ENCODE results near the gene ARL4C. TPM values are rescaled to one million over a fixed set of nuclear protein-coding genes. Genes with fewer than 3 reads are reported as not detected.

The ARL4C gene
- total and polyA plus RNA-seq, 2 of the 8 experiments (the other 6 are each of a cell fraction or from before 2014, with no cell fraction given) = 7.0 to 16.9 TPM

DNA sequence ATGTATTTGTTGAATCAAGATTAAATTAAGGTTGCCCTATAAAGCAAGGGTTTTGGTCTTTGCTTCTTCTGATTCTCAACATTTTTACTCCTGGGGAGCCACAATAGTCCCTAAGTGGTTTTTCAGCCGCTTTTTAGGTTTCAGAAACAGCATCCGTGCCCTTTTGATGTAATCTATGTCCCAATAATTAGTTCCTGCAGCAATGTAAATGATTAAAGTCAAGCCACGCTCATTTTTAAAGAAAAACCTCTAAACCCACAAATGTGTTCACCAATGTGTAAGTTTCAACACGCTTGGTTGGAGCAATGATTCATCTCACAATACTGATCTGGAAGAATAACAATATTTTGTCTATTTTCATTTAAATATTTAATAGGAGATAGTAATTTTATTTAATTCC lies 5.6 kb downstream of the ARL4C start:
- H3K36me3 ChIP-seq (ENCODE audit: control insufficient read depth in 2 of 4, insufficient read depth in 4 of 4, low read length in 3 of 4) = no peaks in the 10 kb centered on the region
- H3K14ac ChIP-seq (ENCODE audit: insufficient read length) = no peak overlapping the region
- H3K79me1 ChIP-seq (ENCODE audit: low read depth, low read length) = peaks cover 3% of the 10 kb centered on the region
- DNase-seq (ENCODE audit: low read depth in 1 of 2, low spot score in 2 of 2) (no peak), FAIRE-seq (no peak)
- no peak overlapping the region for H3K27ac ChIP-seq (ENCODE audit: low read depth, low read length)
- 89% methylated on average over 4 of the region's 4 CpGs; no CpG with 5 or more reads in 1 of the 2 experiments for WGBS, 2 experiments (ENCODE audit: extremely low coverage in 1 of 2, insufficient coverage in 1 of 2, insufficient read length in 1 of 2, insufficient replicate concordance in 2 of 2, low coverage in 1 of 2, low lambda C conversion rate in 2 of 2, missing lambda C conversion rate in 1 of 2)
- H4K20me1 ChIP-seq (replicated peaks in 1 of 2; ENCODE audit: control insufficient read depth in 1 of 2, insufficient read depth in 2 of 2, low read length in 2 of 2) = peaks cover 6 to 14% of the 10 kb centered on the region in 2 experiments
- H2BK15ac ChIP-seq (ENCODE audit: low read length) = no peak overlapping the region
- no peak overlapping the region for H2BK20ac ChIP-seq (ENCODE audit: low read length)
- H3K18ac ChIP-seq (ENCODE audit: extremely low read depth, low read length) = no peak overlapping the region
- CTCF ChIA-PET (ENCODE audit: partially characterized antibody) = no interaction called here
- no peak overlapping the region for H3K56ac ChIP-seq (replicated peaks; ENCODE audit: insufficient read length, low read depth, low read length)
- no peak overlapping the region for H2AK5ac ChIP-seq (ENCODE audit: low read depth, low read length)
- H3K4me2 ChIP-seq (ENCODE audit: insufficient read depth in 1 of 2, low read depth in 2 of 2, low read length in 2 of 2) = no peak overlapping the region
- H3K4me3 ChIP-seq (ENCODE audit: extremely low read depth in 1 of 4, insufficient read depth in 2 of 4, low read depth in 3 of 4, low read length in 4 of 4) = no peak overlapping the region
- no peaks in the 10 kb centered on the region for H3K9me3 ChIP-seq (ENCODE audit: insufficient read depth in 2 of 2, low read depth in 1 of 2, low read length in 1 of 2)
- no peak overlapping the region for H2BK120ac ChIP-seq (replicated peaks; ENCODE audit: low read depth, low read length)
- peaks cover 0 to 12% (median 7%) of the 10 kb centered on the region in 4 experiments; a peak in 6 of 7 replicates for H3K4me1 ChIP-seq (replicated peaks in 1 of 4; ENCODE audit: control insufficient read depth in 3 of 4, insufficient read depth in 4 of 4, low read length in 3 of 4)
- H3K27me3 ChIP-seq (replicated peaks in 1 of 4; ENCODE audit: control insufficient read depth in 3 of 4, extremely low read depth in 1 of 4, insufficient read depth in 3 of 4, low read length in 3 of 4) = no peaks in the 10 kb centered on the region; a peak in 1 of 7 replicates
- POLR2A ChIA-PET (ENCODE audit: partially characterized antibody) = no interaction called here
- H3K79me2 ChIP-seq (ENCODE audit: control insufficient read depth in 1 of 2, insufficient read depth in 2 of 2, low read length in 2 of 2) = peaks cover 0 to 47% of the 10 kb centered on the region in 2 experiments; a peak in 3 of 4 replicates
- H4K91ac ChIP-seq (replicated peaks; ENCODE audit: insufficient read length, low read length) = no peak overlapping the region
- TF ChIP-seq POLR2AphosphoS5 (IDR thresholded peaks at IDR 0.05; ENCODE audit: low read depth, low read length) = no peak
- no peak for TF ChIP-seq TCF12 (IDR thresholded peaks at IDR 0.05; ENCODE audit: low read depth, low read length)
- TF ChIP-seq ASH2L (IDR thresholded peaks at IDR 0.05; ENCODE audit: low read length) = no peak
- no peak for TF ChIP-seq BRCA1 (IDR thresholded peaks at IDR 0.05; ENCODE audit: low read depth, low read length)
- TF ChIP-seq CBX5 (IDR thresholded peaks at IDR 0.05; ENCODE audit: low read depth, low read length) = no peak
- H2BK12ac ChIP-seq (ENCODE audit: low read depth, low read length) = no peak overlapping the region
- no peak overlapping the region for H3K23ac ChIP-seq (ENCODE audit: insufficient read length)
- H4K8ac ChIP-seq (ENCODE audit: extremely low read depth, insufficient read depth, low read length) = no peak overlapping the region
- no peak overlapping the region for H2AFZ ChIP-seq (ENCODE audit: low read length)
- no peak overlapping the region for H3K4ac ChIP-seq (replicated peaks; ENCODE audit: insufficient read length, low read depth, low read length)
- H4K5ac ChIP-seq (ENCODE audit: insufficient read length, low read depth, low read length) = no peak overlapping the region
- H2BK5ac ChIP-seq (ENCODE audit: low read depth, low read length) = no peak overlapping the region
- H3K23me2 ChIP-seq (ENCODE audit: low read depth, low read length) = peaks cover 15% of the 10 kb centered on the region
- H3K9ac ChIP-seq (replicated peaks in 1 of 4; ENCODE audit: extremely low read depth in 1 of 4, low read depth in 3 of 4, low read length in 3 of 4) = no peak overlapping the region
